ENCODE data around the gene CNTNAP2. TPM values are rescaled to one million over a fixed set of nuclear protein-coding genes. Genes with fewer than 3 reads are reported as not detected.

The CNTNAP2 gene
- total RNA-seq, 2 donors from 2014 or later, result 171 to 228 TPM

DNA sequence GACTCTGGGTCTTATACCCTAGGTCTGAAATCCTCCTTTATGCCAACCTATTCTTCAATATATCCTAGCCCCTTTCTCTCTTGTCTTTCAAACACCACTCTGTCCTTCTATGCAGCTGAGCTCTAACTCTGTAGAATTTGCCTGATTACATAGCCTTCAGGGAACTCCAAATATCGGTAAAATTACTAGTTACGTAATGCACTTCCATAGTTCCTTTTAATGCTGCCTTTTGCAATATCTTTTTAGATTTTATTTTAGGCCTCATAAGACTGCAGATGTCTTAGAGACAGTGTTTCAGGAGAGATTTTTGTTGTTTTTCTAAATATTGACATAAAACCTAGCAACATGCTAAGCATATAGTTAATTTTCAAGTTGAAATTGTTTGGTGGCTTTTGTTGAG, 924.8 kb downstream of the CNTNAP2 start:
- Mint-ChIP-seq H3K27me3 (ENCODE audit: insufficient read depth) (no peaks in the 10 kb centered on the region), H3K4me3 (no peak overlapping the region), H3K36me3 (ENCODE audit: low read depth) (no peaks in the 10 kb centered on the region), H3K9me3 (no peaks in the 10 kb centered on the region), H3K4me1 (peaks cover 3% of the 10 kb centered on the region), H3K27ac (no peak overlapping the region)
- H3K27me3 ChIP-seq (ENCODE audit: control insufficient read depth, insufficient read depth, low read length, poor library complexity, severe bottlenecking), result no peaks in the 10 kb centered on the region
- no peaks in the 10 kb centered on the region for H3K9me3 ChIP-seq (ENCODE audit: control insufficient read depth, low read length)
- H3K27ac ChIP-seq (ENCODE audit: low read depth, low read length), result no peak overlapping the region
- WGBS, 2 experiments (ENCODE audit: insufficient coverage in 1 of 2, insufficient read length in 1 of 2), result 95 to 100% methylated on average over 2 of the region's 2 CpGs
- no peak overlapping the region for H3K4me3 ChIP-seq (ENCODE audit: low read length)
- DNase-seq, result no peak
- no peaks in the 10 kb centered on the region for H3K4me1 ChIP-seq (ENCODE audit: control insufficient read depth, insufficient read depth, low read length)
- no peak overlapping the region for H3K9ac ChIP-seq (ENCODE audit: extremely low read depth, low read length, poor library complexity, severe bottlenecking)
- no peaks in the 10 kb centered on the region for H3K36me3 ChIP-seq (ENCODE audit: control insufficient read depth, insufficient read depth, low read length)
- TF ChIP-seq, protein P1, sequence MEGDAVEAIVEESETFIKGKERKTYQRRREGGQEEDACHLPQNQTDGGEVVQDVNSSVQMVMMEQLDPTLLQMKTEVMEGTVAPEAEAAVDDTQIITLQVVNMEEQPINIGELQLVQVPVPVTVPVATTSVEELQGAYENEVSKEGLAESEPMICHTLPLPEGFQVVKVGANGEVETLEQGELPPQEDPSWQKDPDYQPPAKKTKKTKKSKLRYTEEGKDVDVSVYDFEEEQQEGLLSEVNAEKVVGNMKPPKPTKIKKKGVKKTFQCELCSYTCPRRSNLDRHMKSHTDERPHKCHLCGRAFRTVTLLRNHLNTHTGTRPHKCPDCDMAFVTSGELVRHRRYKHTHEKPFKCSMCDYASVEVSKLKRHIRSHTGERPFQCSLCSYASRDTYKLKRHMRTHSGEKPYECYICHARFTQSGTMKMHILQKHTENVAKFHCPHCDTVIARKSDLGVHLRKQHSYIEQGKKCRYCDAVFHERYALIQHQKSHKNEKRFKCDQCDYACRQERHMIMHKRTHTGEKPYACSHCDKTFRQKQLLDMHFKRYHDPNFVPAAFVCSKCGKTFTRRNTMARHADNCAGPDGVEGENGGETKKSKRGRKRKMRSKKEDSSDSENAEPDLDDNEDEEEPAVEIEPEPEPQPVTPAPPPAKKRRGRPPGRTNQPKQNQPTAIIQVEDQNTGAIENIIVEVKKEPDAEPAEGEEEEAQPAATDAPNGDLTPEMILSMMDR (conservative IDR thresholded peaks at IDR 0.05), result no peak

DNA sequence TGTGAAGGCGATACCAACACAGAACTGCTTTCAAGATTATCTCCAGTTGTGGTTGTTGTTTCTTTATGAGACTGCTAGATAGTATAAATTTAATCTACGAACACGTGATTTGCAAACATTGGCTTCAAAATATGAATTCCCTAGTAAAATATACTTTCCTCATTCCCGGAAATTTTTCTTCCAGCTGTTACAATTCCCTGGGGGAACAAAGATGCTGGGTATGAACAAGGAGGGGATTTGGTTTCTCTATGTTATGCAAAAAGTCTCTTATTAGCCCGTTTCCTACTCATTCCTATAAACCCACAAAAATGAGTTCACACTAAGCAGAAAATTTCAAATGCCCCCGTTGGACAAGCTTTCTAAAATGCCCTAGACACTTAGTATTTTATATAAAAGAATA, 928.3 kb downstream of the CNTNAP2 start:
- TF ChIP-seq, protein P1 (conservative IDR thresholded peaks at IDR 0.05), result no peak
- WGBS, 2 experiments (ENCODE audit: insufficient coverage in 1 of 2, insufficient read length in 1 of 2), result 88 to 100% methylated on average over 1 to 4 of the region's 6 CpGs
- DNase-seq, result no peak
- no peaks in the 10 kb centered on the region for H3K4me1 ChIP-seq (ENCODE audit: control insufficient read depth, insufficient read depth, low read length)
- no peaks in the 10 kb centered on the region for H3K36me3 ChIP-seq (ENCODE audit: control insufficient read depth, insufficient read depth, low read length)
- H3K27ac ChIP-seq (ENCODE audit: low read depth, low read length), result no peak overlapping the region
- Mint-ChIP-seq H3K27ac (no peak overlapping the region), H3K36me3 (ENCODE audit: low read depth) (no peaks in the 10 kb centered on the region), H3K4me1 (no peaks in the 10 kb centered on the region), H3K9me3 (no peaks in the 10 kb centered on the region), H3K27me3 (ENCODE audit: insufficient read depth) (no peaks in the 10 kb centered on the region), H3K4me3 (no peak overlapping the region)
- H3K9ac ChIP-seq (ENCODE audit: extremely low read depth, low read length, poor library complexity, severe bottlenecking), result no peak overlapping the region
- H3K9me3 ChIP-seq (ENCODE audit: control insufficient read depth, low read length), result no peaks in the 10 kb centered on the region
- H3K4me3 ChIP-seq (ENCODE audit: low read length), result no peak overlapping the region
- H3K27me3 ChIP-seq (ENCODE audit: control insufficient read depth, insufficient read depth, low read length, poor library complexity, severe bottlenecking), result no peaks in the 10 kb centered on the region

DNA sequence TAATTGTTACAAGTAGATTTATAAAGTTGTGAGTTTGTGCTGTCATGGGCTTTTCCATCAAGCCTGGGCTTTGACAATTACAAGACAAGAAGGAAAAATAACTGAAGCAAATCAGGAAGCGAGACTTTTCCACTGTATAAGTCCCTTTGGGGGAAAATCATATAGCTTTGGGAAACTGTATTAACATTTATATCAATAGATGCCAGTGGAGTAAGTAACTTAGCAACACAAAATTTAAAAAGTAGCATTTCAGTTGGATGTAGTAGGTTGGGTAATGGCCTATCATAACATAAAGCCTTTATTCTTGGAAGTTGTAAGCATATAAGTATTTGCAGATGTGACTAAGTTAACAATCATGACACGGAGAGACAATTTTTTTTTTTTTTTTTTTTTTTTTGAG, 931.1 kb downstream of the CNTNAP2 start:
- Mint-ChIP-seq H3K27me3 (ENCODE audit: insufficient read depth) (no peaks in the 10 kb centered on the region), H3K9me3 (no peaks in the 10 kb centered on the region), H3K4me3 (no peak overlapping the region), H3K4me1 (no peaks in the 10 kb centered on the region), H3K36me3 (ENCODE audit: low read depth) (no peaks in the 10 kb centered on the region), H3K27ac (no peak overlapping the region)
- Histone ChIP-seq H3K27ac (ENCODE audit: low read depth, low read length) (no peak overlapping the region), H3K9ac (ENCODE audit: extremely low read depth, low read length, poor library complexity, severe bottlenecking) (no peak overlapping the region), H3K4me3 (ENCODE audit: low read length) (no peak overlapping the region), H3K27me3 (ENCODE audit: control insufficient read depth, insufficient read depth, low read length, poor library complexity, severe bottlenecking) (no peaks in the 10 kb centered on the region), H3K9me3 (ENCODE audit: control insufficient read depth, low read length) (no peaks in the 10 kb centered on the region), H3K36me3 (ENCODE audit: control insufficient read depth, insufficient read depth, low read length) (no peaks in the 10 kb centered on the region), H3K4me1 (ENCODE audit: control insufficient read depth, insufficient read depth, low read length) (no peaks in the 10 kb centered on the region)
- WGBS, 2 experiments (ENCODE audit: insufficient coverage in 1 of 2, insufficient read length in 1 of 2), result 76% methylated on average over 2 of the region's 2 CpGs; no CpG with 5 or more reads in 1 of the 2 experiments
- DNase-seq, result no peak
- TF ChIP-seq, protein P1 (conservative IDR thresholded peaks at IDR 0.05), result no peak
